HG03097 (cell line): ENCODE data around the gene MAML2.

Experiments used
- ATAC-seq: cut with Tn5 transposase; IDR thresholded peaks from one replicate; pipeline ENCODE4 v1.9.1; 2021; ENCODE audit not compliant: unreplicated experiment, low FRiP score

MAML2 gene

GRCh38 chr11:96246718-96247552, 96.1 kb downstream of the MAML2 start:
- ATAC-seq: no peak

GRCh38 chr11:96242971-96243647, 99.9 kb downstream of the MAML2 start:
- peak; percentile 90 for ATAC-seq

GRCh38 chr11:96242191-96242847, 100.7 kb downstream of the MAML2 start:
- no peak for ATAC-seq

GRCh38 chr11:96241331-96241841, 101.6 kb downstream of the MAML2 start:
- no peak for ATAC-seq

GRCh38 chr11:96238563-96239135, 104.3 kb downstream of the MAML2 start:
- no peak for ATAC-seq

- no peak for ATAC-seq
Measured at GRCh38 chr11:96237766-96238266, 105.2 kb downstream of the MAML2 start.

- peak; percentile 60 for ATAC-seq
Measured at GRCh38 chr11:96235751-96236150, 107.2 kb downstream of the MAML2 start.

- no peak for ATAC-seq
Measured at GRCh38 chr11:96234866-96235441, 108.0 kb downstream of the MAML2 start.

GRCh38 chr11:96232132-96232531, 110.9 kb downstream of the MAML2 start:
- no peak for ATAC-seq

- no peak for ATAC-seq
Measured at GRCh38 chr11:96230686-96231085, 112.3 kb downstream of the MAML2 start.

GRCh38 chr11:96229354-96229977, 113.5 kb downstream of the MAML2 start:
- no peak for ATAC-seq

GRCh38 chr11:96228910-96229309, 114.1 kb downstream of the MAML2 start:
- no peak for ATAC-seq

- ATAC-seq: no peak
Measured at GRCh38 chr11:96228473-96228891, 114.5 kb downstream of the MAML2 start.

- ATAC-seq: no peak
Measured at GRCh38 chr11:96227244-96227643, 115.8 kb downstream of the MAML2 start.

- ATAC-seq: no peak
Measured at GRCh38 chr11:96223083-96223482, 119.9 kb downstream of the MAML2 start.

GRCh38 chr11:96222102-96222501, 120.9 kb downstream of the MAML2 start:
- ATAC-seq: no peak

- ATAC-seq: no peak
Measured at GRCh38 chr11:96221244-96222070, 121.5 kb downstream of the MAML2 start.

GRCh38 chr11:96219981-96220623, 122.9 kb downstream of the MAML2 start:
- no peak for ATAC-seq

GRCh38 chr11:96218901-96219300, 124.1 kb downstream of the MAML2 start:
- ATAC-seq: no peak
